ENCODE measurements around the gene RNF187. TPM values are rescaled to one million over a fixed set of nuclear protein-coding genes. Genes with fewer than 3 reads are reported as not detected.

The RNF187 gene
- total RNA-seq, 1 donor from 2014 or later = 153 TPM

DNA sequence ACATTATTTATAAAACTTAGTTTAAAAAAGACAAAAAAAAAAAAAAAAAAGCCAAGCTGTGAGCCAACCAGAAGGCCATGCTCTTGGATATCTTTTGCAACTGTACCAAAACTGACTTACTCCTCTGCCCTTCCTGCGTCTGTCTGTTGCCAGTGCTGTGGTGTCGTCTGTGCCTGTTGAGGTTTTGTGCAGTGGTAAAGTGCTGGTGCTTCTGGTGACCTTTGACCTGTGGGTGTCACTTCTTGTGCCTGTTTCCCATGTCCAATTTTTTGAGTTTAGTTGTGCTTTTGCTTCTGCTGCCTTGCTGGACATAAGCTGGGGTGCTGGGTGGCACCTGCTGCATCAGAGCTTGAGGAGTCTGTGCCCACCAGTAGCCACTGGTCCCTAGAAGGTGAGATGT is 41.4 kb downstream of the RNF187 start:
- no peak overlapping the region for H3K27ac Mint-ChIP-seq (ENCODE audit: unreplicated experiment)
- no peaks in the 10 kb centered on the region for H3K27me3 Mint-ChIP-seq (ENCODE audit: unreplicated experiment)
- H3K4me1 Mint-ChIP-seq (ENCODE audit: unreplicated experiment) = no peaks in the 10 kb centered on the region
- TF ChIP-seq, protein P1, sequence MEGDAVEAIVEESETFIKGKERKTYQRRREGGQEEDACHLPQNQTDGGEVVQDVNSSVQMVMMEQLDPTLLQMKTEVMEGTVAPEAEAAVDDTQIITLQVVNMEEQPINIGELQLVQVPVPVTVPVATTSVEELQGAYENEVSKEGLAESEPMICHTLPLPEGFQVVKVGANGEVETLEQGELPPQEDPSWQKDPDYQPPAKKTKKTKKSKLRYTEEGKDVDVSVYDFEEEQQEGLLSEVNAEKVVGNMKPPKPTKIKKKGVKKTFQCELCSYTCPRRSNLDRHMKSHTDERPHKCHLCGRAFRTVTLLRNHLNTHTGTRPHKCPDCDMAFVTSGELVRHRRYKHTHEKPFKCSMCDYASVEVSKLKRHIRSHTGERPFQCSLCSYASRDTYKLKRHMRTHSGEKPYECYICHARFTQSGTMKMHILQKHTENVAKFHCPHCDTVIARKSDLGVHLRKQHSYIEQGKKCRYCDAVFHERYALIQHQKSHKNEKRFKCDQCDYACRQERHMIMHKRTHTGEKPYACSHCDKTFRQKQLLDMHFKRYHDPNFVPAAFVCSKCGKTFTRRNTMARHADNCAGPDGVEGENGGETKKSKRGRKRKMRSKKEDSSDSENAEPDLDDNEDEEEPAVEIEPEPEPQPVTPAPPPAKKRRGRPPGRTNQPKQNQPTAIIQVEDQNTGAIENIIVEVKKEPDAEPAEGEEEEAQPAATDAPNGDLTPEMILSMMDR (IDR thresholded peaks at IDR 0.05; ENCODE audit: unreplicated experiment) = no peak
- no peak for DNase-seq (ENCODE audit: low spot score)
- no peak overlapping the region for H3K4me3 Mint-ChIP-seq (ENCODE audit: unreplicated experiment)
- H3K36me3 Mint-ChIP-seq (ENCODE audit: low read depth, unreplicated experiment) = no peaks in the 10 kb centered on the region
- no peaks in the 10 kb centered on the region for H3K9me3 Mint-ChIP-seq (ENCODE audit: unreplicated experiment)

DNA sequence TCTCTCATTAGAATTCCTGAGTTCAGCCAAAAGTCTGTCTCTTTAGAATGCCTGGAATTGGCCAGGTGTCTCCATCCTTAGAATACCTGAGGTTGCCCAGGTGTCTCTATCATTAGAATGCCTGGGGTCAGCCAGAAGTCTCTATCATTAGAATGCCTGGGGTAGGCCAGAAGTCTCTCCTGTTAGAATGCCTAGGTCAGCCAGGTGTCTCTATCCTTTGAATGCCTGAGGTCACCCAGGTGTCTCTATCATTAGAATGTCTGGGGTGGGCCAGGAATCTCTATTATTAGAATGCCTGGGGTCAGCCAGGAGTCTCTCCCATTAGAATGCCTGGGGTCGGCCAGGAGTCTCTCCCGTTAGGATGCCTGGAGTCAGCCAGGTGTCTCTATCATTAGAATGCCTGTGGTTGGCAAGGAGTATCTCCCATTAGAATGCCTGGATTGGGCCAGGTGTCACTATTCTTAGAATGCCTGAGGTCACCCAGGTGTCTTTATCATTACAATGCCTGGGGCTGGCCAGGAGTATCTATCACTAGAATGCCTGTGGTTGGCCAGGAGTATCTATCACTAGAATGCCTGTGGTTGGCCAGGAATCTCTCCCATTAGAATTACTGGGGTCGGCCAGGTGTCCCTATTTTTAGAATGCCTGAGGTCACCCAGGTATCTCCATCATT is 43.0 kb downstream of the RNF187 start:
- peaks cover under 1% of the 10 kb centered on the region for H3K9me3 Mint-ChIP-seq (ENCODE audit: unreplicated experiment)
- H3K4me1 Mint-ChIP-seq (ENCODE audit: unreplicated experiment) = no peaks in the 10 kb centered on the region
- no peak for DNase-seq (ENCODE audit: low spot score)
- H3K4me3 Mint-ChIP-seq (ENCODE audit: unreplicated experiment) = no peak overlapping the region
- no peak overlapping the region for H3K27ac Mint-ChIP-seq (ENCODE audit: unreplicated experiment)
- peaks cover 2% of the 10 kb centered on the region for H3K27me3 Mint-ChIP-seq (ENCODE audit: unreplicated experiment)
- TF ChIP-seq, protein P1 (IDR thresholded peaks at IDR 0.05; ENCODE audit: unreplicated experiment) = no peak
- H3K36me3 Mint-ChIP-seq (ENCODE audit: low read depth, unreplicated experiment) = no peaks in the 10 kb centered on the region

DNA sequence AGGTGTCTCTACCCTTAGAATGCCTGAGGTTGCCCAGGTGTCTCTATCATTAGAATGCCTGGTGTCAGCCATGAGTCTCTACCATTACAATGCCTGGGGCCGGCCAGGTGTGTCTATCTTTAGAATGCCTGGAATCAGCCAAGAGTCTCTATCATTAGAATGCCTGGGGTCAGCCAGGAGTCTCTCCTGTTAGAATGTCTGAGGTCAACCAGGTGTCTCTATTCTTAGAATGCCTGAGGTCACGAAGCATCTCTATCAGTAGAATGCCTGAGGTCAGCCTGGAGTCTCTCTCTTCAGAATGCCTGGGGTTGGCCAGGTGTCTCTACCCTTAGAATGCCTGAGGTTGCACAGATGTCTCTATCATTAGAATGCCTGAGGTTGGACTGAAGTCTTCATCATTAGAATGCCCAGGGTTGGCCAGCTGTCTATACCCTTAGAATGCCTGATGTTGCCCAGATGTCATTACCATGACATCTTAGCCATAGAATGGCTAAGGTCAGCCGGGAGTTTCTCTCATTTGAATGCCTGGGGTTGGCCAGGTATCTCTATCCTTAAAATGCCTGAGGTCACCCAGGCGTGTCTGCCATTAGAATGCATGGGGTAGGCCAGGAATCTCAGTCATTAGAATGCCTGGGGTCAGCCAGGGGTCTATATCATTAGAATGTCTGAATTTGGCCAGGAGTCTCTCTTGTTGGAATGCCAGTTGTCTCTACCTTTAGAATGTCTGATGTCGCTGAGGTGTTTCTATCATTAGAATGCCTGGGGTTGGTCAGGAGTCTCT is 44.0 kb downstream of the RNF187 start:
- peaks cover 9% of the 10 kb centered on the region for H3K9me3 Mint-ChIP-seq (ENCODE audit: unreplicated experiment)
- no peak for DNase-seq (ENCODE audit: low spot score)
- no peak overlapping the region for H3K27ac Mint-ChIP-seq (ENCODE audit: unreplicated experiment)
- peaks cover 3% of the 10 kb centered on the region for H3K27me3 Mint-ChIP-seq (ENCODE audit: unreplicated experiment)
- TF ChIP-seq, protein P1 (IDR thresholded peaks at IDR 0.05; ENCODE audit: unreplicated experiment) = no peak
- no peak overlapping the region for H3K4me3 Mint-ChIP-seq (ENCODE audit: unreplicated experiment)
- H3K36me3 Mint-ChIP-seq (ENCODE audit: low read depth, unreplicated experiment) = peaks cover 7% of the 10 kb centered on the region
- H3K4me1 Mint-ChIP-seq (ENCODE audit: unreplicated experiment) = no peaks in the 10 kb centered on the region

DNA sequence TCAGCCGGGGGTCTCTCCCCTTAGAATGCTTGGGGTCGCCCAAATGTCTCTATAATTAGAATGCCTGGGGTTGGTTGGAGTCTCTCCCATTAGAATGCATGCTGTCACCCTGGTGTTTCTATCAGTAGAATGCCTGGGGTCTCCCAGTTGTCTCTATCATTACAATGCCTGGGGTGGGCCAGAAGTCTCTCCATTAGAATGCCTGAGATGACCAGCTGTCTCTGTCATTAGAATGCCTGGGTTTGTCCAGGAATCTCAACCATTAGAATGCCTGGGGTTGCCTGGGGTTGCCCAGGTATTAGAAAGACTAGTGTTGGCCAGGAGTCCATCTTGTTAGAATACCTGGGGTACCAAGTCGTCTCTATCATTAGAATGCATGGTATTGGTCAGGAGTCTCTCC is 51.6 kb downstream of the RNF187 start:
- Mint-ChIP-seq H3K4me3 (ENCODE audit: unreplicated experiment) (no peak overlapping the region), H3K9me3 (ENCODE audit: unreplicated experiment) (peaks cover 19% of the 10 kb centered on the region), H3K4me1 (ENCODE audit: unreplicated experiment) (no peaks in the 10 kb centered on the region), H3K27me3 (ENCODE audit: unreplicated experiment) (peaks cover 8% of the 10 kb centered on the region), H3K27ac (ENCODE audit: unreplicated experiment) (no peak overlapping the region), H3K36me3 (ENCODE audit: low read depth, unreplicated experiment) (peaks cover 17% of the 10 kb centered on the region)
- TF ChIP-seq, protein P1 (IDR thresholded peaks at IDR 0.05; ENCODE audit: unreplicated experiment) = no peak
- DNase-seq (ENCODE audit: low spot score) = no peak
